HG03097 (cell line): ENCODE results near the gene TM4SF4.

Source experiments
- ATAC-seq: cut with Tn5 transposase; IDR thresholded peaks from one replicate; pipeline ENCODE4 v1.9.1; 2021; ENCODE audit not compliant: unreplicated experiment, low FRiP score

TM4SF4 gene

GRCh38 chr3:149453140-149453805 is 21.2 kb upstream of the TM4SF4 start:
- no peak for ATAC-seq

GRCh38 chr3:149454746-149455145 is 19.8 kb upstream of the TM4SF4 start:
- no peak for ATAC-seq

DNA sequence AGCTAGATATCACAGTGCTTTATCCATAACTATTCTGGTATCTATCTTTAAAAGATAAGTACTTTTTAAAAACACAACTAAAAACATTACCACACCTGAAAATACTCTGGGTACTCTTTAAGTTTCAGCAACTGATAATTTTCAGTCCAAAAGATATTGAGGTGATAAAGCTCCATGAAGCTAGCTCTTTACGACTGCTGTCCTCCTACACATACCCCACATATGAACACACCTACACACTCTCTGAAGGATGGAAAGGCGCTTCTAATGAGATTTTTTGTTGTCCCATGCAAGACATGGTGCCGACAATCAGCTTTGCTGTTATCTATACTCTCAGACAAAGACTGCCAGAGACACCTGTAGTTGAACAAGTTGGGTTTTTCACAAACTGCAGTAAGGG is 19.1 kb upstream of the TM4SF4 start:
- ATAC-seq, result no peak

- no peak for ATAC-seq
These were observed 18.5 kb upstream of the TM4SF4 start for GRCh38 chr3:149455989-149456388.

DNA sequence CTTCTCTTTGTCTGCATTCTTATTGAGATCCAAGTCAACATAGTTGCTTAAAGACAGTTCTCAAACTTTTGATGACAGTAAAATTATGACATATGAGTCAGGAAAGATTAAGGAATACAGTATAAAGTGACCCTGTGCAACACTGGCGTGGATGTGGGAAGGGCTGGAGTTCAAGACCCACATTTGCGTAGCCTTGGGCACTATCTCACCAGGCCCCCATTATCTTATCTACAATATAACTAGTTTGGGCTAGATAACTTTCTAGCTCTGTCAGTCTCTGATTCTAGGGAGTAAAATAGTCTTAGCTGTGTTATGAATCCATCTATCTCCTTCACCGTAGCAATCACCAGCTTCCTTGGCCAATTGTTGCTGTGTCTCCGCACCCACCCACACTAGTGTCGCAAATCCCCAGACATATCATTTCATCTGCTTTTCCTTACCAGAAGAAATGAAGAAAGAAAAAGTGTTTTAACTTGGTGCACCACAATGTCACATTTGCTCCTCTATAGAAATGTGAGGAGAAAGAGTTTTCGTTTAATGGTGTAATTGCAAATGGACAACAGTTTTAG is 14.9 kb upstream of the TM4SF4 start:
- no peak for ATAC-seq

- no peak for ATAC-seq
These were observed 14.4 kb upstream of the TM4SF4 start for GRCh38 chr3:149460117-149460516.

- no peak for ATAC-seq
These were observed 12.4 kb upstream of the TM4SF4 start for GRCh38 chr3:149462051-149462450.

GRCh38 chr3:149462581-149463011 is 11.9 kb upstream of the TM4SF4 start:
- ATAC-seq, result no peak

- no peak for ATAC-seq
These were observed 10.6 kb upstream of the TM4SF4 start for GRCh38 chr3:149463921-149464320.

DNA sequence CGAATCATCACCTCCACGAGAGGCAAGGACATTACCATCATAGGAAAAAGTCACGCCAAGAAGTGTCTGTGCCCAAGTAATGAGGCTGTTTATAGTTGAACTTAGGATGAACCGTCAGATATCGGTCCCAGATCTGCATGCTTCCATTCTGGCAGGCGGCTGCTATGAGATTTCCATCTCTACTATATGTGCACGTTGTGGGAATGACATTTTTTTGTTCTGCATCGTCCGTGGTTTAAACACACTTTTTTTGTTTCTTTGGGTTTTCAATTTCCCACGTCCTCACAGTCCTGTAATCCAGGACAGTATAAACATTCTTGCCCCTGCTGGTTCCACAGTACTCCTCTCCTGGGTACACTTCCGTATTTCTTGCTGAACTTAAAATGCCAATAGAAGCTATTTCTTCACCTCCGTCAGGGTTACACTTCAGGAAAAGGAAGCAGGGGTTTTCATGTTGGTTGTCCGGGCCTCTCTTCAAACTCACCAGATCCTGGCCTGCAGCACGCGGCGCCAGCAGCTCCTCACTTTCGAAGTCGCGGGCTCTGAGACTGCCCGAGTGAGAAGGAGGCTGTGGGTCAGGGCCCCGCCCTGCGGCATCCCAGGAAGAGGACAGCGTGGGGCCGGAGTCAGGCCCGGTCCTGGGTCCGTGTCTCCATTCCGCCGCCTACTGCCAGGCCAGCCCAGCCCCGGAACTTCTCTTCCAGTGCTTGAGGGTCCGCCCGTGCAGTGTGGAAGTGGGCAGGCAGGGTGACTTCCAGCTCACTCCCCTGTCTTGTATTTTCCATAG is 9.8 kb upstream of the TM4SF4 start:
- no peak for ATAC-seq

DNA sequence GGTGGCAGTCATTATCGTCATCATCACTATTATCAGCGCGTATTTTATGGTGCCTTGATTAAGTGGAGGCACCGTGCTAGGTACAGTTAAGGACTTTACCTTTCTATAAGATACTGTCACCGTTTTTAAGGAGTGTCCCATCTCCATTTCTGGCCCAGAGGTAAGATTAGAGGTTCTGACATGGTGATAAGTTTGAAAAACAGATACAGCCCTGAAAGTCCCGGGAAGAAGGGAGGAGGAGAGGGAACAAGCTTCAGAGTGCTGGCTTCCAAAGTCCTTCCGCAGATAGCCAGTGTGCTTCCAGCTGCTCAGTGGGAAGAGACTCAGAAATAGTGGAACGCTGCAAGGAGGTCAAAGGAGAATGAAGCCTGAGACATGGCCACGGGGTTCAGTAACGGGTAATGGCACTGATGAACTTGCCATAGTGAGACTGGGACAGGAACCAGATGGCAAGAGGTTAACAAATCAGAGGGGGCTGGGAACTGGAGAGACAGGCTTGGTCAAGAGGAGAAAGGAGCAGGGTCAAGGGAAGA is 9.1 kb upstream of the TM4SF4 start:
- no peak for ATAC-seq

GRCh38 chr3:149466192-149466591 is 8.3 kb upstream of the TM4SF4 start:
- no peak for ATAC-seq

GRCh38 chr3:149468504-149469212 is 5.8 kb upstream of the TM4SF4 start:
- ATAC-seq, result no peak

- no peak for ATAC-seq
These were observed 4.1 kb upstream of the TM4SF4 start for GRCh38 chr3:149470381-149470780.

- ATAC-seq, result no peak
These were observed 2.3 kb upstream of the TM4SF4 start for GRCh38 chr3:149472030-149472797.

GRCh38 chr3:149473357-149474249 is 894 bp upstream of the TM4SF4 start:
- ATAC-seq, result no peak

DNA sequence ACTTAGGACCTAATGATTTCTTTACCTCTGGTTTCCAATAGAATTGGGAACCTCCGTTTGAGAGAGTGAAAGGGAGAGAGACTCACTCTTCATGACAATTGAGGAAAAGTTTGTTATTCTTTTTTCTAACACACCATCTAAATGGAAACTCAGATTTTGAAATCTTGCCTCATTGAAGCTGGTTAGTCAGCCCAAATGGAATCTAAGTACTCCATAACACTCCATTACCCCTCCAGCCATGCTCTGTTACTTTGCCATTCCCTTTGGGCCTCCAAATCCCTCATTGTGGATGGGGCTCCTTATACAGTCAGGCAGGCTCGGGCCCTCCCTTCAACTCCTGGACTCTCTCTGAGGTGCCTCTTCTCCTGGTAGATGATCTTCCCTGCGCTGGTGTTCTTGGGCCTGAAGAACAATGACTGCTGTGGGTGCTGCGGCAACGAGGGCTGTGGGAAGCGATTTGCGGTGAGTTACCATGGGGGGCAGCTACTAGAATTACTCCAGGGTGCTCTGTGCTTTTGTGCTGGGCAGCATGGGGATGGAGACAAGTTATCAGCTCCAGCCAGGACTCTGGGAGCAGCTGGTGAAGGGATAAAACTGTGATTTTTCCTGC is 1.1 kb downstream of the TM4SF4 start:
- no peak for ATAC-seq

DNA sequence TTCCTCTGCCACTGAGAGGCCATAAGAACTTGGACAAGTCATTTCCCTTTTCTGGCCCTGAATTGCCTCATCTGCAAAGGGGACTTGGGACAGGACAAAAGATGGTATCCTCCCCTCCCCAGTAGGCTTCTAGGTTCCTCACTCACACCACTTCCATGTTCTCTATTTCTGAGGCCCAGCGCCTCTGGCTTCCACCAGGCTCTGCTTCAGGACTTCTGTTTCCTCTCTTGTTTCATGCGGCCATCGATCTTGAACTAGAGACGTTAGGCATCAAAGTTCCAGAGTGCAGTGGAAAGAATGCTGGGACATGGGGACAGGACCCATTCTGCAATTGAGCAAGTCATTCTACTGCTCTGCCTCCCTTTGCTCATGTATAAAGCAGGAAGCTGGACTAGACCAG is 1.7 kb downstream of the TM4SF4 start:
- ATAC-seq, result no peak
